Hepatocyte (in vitro differentiated cells): ENCODE measurements around the gene GULP1.

Experiments used
- CTCF ChIP-seq: fragments of 200-600 bp; sonication (generic); IDR thresholded peaks from 2 replicates; pipeline ENCODE4 v1.5.1; 2016; ENCODE audit warnings: antibody characterized with exemption, mild to moderate bottlenecking; ENCODE audit not compliant: poor library complexity
- EZH2 ChIP-seq: fragments of 200-600 bp; sonication (generic); IDR thresholded peaks from 2 replicates; pipeline ENCODE4 v1.6.1; 2016; ENCODE audit warnings: antibody characterized with exemption, mild to moderate bottlenecking, borderline replicate concordance

GRCh38 chr2:188522517-188522916 is 230.8 kb downstream of the GULP1 start:
- TF ChIP-seq CTCF (no peak), EZH2 (no peak)
